GM19397 (cell line): ENCODE data around the gene UQCR10.
"Not testable (repeated sequence)": the region's sequence is repeated elsewhere in the genome, so short reads cannot be mapped to it uniquely, and the experiment has no call there.

ENCODE experiments used
- ATAC-seq: cut with Tn5 transposase; IDR thresholded peaks from one replicate; pipeline ENCODE4 v1.9.1; 2021; ENCODE audit warnings: mild to moderate bottlenecking, moderate library complexity; ENCODE audit not compliant: unreplicated experiment

Gene UQCR10

DNA sequence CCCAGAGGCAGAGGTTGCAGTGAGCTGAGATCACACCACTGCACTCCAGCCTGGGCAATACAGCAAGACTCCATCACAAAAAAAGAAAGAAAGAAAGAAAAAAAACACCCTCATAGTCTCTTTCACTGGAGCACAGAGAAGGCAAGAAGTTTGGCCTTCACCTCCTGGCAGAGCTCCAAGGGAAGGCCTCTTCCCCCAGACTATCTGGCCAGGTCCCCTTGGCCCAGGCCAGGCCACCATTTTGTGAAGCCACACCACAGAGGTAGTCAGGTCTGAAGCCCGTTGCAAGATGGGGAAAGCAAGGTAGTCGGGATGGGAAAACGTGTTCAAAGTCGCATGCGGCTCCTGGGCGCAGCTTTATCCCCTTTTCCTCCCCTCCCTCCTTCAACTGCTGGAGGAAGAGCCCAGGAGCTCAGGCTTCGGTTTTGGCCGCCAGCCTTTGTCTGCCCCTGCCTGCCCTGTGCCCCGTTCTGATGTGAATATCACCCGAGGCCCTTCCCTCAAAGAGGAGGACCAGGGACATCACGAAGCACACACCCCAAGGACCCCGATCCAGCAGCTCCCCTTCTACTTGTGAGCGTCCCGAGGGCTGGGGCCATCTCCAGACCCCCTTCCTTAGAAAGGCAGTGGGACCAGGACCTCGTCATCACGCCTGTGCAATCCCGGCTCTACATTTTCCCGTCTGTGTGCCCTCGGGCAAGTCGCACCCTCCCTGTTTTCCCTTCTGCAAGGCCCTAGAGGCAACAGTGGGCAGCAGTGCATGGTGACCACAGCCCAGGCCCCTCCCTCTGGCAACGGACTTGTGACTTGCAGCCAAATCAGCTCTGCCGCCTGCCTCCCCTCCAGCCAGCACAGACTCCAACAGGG lies 29.7 kb upstream of the UQCR10 start:
- no peak for ATAC-seq

- no peak for ATAC-seq
Observed at GRCh38 chr22:29738118-29738815, 28.9 kb upstream of the UQCR10 start.

DNA sequence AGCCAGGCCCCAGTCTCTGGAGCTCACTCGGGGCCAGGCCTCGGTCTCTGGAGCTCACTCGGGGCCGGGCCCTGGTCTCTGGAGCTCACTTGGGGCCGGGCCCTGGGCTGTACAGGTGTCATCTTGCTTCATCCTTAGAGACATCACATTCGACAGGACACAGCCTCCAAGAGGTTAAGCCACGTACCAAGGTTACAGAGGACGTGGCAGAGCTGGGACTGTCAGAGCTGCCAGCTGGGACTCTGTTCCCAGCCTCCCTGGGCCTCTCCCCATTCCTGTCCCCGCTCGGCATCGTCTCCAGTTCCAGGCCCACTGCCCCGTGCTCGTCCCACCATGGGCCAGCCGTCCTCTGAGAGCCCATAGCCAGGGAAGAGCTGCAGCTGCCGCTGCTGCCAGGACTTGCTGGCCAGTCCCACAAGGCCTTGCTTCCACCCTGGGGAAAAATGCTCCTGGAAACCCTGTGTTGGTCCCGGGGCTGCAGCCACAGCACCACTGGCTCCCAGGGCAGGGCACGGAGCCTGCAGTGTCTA lies 27.8 kb upstream of the UQCR10 start:
- no peak for ATAC-seq

DNA sequence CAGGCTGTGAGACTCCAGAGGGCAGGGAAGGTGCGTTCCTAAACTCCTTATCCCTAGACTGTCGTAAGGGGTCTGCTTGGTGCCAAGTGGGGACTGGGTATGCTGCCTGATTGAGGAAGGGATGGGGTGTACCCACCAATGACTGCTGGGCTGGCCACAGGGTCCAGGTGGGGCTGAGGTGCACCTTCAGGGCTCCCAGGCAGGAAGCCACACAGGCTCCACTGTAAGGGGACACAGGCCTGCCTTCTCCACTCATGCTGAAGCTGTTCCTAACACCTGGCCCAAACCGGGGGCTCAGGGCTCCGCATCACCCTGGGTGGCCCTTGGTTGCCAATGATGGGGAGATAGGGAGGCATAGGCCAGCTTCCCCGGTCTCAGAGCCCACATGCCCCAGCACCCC lies 27.0 kb upstream of the UQCR10 start:
- no peak for ATAC-seq

- ATAC-seq: no peak
Observed at GRCh38 chr22:29741926-29742325, 25.2 kb upstream of the UQCR10 start.

GRCh38 chr22:29742326-29742725 lies 24.8 kb upstream of the UQCR10 start:
- ATAC-seq: no peak

DNA sequence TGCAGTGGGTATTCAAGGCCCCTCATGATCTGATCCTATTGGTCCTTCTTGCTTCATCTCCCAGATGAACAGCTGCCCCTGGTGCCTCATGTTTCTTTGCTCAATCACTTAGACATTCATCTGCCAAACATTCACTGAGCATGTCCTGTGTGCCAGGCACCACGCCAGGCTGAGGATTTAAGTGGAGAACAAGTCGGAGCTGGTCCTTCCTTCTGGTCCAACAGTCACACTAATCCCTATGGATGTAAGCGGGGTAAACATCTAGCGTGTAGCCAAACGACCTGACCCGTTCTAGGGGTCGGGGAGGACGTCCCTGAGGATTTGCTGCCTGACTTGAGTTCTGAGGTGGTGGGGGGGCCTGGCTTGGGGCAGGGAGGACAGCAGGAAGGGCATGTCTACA lies 22.3 kb upstream of the UQCR10 start:
- no peak for ATAC-seq

DNA sequence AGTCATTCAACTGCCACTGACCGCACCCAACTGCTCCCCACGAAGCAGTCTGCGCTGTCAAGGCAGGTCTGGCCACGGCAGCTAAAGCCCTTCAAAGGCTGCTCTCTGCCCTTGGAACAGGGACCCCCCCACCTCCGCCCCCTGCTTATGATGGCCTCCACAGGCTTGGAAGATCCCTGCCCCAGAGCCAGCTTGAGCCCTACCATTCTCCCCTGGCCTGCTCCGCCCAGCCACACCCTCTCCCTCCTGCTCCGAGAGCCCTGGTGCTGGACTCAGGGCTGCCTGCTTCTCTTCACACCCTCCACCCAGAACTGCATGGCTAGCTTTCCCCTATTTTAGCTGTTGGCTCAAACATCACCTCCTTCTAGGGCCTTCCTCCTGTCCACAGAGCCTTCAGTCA lies 19.3 kb upstream of the UQCR10 start:
- ATAC-seq: no peak

- ATAC-seq: no peak
Observed at GRCh38 chr22:29748248-29748893, 18.8 kb upstream of the UQCR10 start.

GRCh38 chr22:29750029-29750428 lies 17.1 kb upstream of the UQCR10 start:
- no peak for ATAC-seq

GRCh38 chr22:29750559-29751538 lies 16.3 kb upstream of the UQCR10 start:
- ATAC-seq: no peak

- no peak for ATAC-seq
Observed at GRCh38 chr22:29751669-29752068, 15.5 kb upstream of the UQCR10 start.

- ATAC-seq: no peak
Observed at GRCh38 chr22:29753808-29754657, 13.1 kb upstream of the UQCR10 start.

DNA sequence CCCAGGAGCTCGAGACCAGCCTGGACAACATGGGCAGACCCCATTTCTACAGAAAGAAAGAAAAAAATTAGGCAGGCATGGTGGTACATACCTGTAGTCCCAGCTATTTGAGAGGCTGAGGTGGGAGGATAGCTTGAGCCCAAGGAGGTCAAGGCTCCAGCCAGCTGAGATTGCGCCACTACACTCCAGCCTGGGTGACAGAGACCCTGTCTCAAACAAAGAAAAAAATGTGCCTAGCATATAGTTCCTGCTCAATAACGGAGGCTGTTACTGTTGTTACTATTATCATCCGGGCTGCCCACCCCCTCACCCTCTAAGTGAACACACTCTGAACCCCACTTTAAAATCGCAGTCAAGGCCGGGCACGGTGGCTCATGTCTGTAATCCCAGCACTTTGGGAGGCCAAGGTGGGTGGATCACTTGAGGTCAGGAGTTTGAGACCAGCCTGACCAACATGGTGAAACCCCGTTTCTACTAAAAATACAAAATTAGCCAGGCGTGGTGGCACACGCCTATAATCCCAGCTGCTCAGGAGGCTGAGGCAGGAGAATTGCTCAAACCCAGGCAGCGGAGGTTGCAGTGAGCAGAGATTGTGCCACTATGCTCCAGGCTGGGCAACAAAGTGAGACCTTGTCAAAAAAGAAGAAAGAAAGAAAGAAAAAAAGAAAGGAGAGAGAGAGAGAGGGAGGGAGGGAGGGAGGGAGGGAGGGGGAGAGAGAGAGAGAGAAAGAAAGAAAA lies 12.3 kb upstream of the UQCR10 start:
- not testable (repeated sequence) for ATAC-seq

GRCh38 chr22:29755889-29756288 lies 11.3 kb upstream of the UQCR10 start:
- no peak for ATAC-seq

GRCh38 chr22:29756341-29756740 lies 10.8 kb upstream of the UQCR10 start:
- no peak for ATAC-seq

- no peak for ATAC-seq
Observed at GRCh38 chr22:29757096-29757495, 10.1 kb upstream of the UQCR10 start.

GRCh38 chr22:29758068-29758622 lies 9.0 kb upstream of the UQCR10 start:
- no peak for ATAC-seq
